PC-9 (cell line): ENCODE measurements around the gene IQCK. TPM values are rescaled to one million over a fixed set of nuclear protein-coding genes. Genes with fewer than 3 reads are reported as not detected.

Experiments
- BruUV-seq: library from RNA; stranded (reverse); fragments of 400-500 nt; replicated peaks from 2 replicates; lab custom pipeline; 2021; lab: Mats Ljungman, UMichigan
- CTCF ChIA-PET: fragments of 300-600 bp; sonication (Branson Sonifier 250); formaldehyde crosslinking; loops from one replicate; lab custom pipeline; 2022; ENCODE audit warnings: antibody characterized with exemption; lab: Charles Lee
- POLR2A ChIA-PET: fragments of 300-600 bp; sonication (Branson Sonifier 250); formaldehyde crosslinking; loops from one replicate; lab custom pipeline; 2022; ENCODE audit warnings: antibody characterized with exemption; ENCODE audit not compliant: unreplicated experiment; lab: Charles Lee
- DNase-seq, 2 experiments: peaks; one replicate each; pipeline versions ENCODE4 v3.0.0 to v3.0.0-alpha.2; 2015 to 2022; ENCODE audit warnings: mixed read lengths in 1 of 2
- H2AFZ ChIP-seq: fragments of 200-600 bp; sonication (generic); 2 replicates; pipeline ENCODE4 v1.8.1; 2017; ENCODE audit warnings: antibody characterized with exemption
- H3F3A ChIP-seq: fragments of 200-600 bp; sonication (generic); 2 replicates; pipeline ENCODE4 v1.8.1; 2017; ENCODE audit warnings: antibody characterized with exemption, mild to moderate bottlenecking, low read depth; ENCODE audit not compliant: insufficient read depth
- H3K27ac ChIP-seq: fragments of 200-600 bp; sonication (generic); 2 replicates; pipeline ENCODE4 v1.6.1; 2016; ENCODE audit warnings: mixed run types
- H3K27me3 ChIP-seq: fragments of 200-600 bp; sonication (generic); 2 replicates; pipeline ENCODE4 v1.6.1; 2016; ENCODE audit warnings: low read depth, mixed run types; ENCODE audit not compliant: insufficient read depth
- H3K36me3 ChIP-seq: fragments of 200-600 bp; sonication (generic); 2 replicates; pipeline ENCODE4 v1.6.1; 2016; ENCODE audit warnings: low read depth, mixed run types
- H3K4me1 ChIP-seq: fragments of 200-600 bp; sonication (generic); replicated peaks from 2 replicates; pipeline ENCODE4 v1.6.1; 2016; ENCODE audit warnings: mixed run types; ENCODE audit not compliant: insufficient read depth
- H3K4me2 ChIP-seq: fragments of 200-600 bp; sonication (generic); 2 replicates; pipeline ENCODE4 v1.6.1; 2017; ENCODE audit warnings: mixed run types
- H3K4me3 ChIP-seq: fragments of 200-600 bp; sonication (generic); 2 replicates; pipeline ENCODE4 v1.6.1; 2016; ENCODE audit warnings: mixed run types
- H3K79me2 ChIP-seq: fragments of 200-600 bp; sonication (generic); 2 replicates; pipeline ENCODE4 v1.6.1; 2017; ENCODE audit warnings: low read depth, mixed run types
- H3K9me2 ChIP-seq: fragments of 200-600 bp; sonication (generic); 2 replicates; pipeline ENCODE4 v1.8.1; 2017; ENCODE audit warnings: mild to moderate bottlenecking; ENCODE audit not compliant: insufficient read depth
- H3K9me3 ChIP-seq: fragments of 200-600 bp; sonication (generic); 2 replicates; pipeline ENCODE4 v1.8.1; 2016; ENCODE audit warnings: low read depth; ENCODE audit not compliant: insufficient read depth
- H4K20me1 ChIP-seq: fragments of 200-600 bp; sonication (generic); 2 replicates; pipeline ENCODE4 v1.8.1; 2017; ENCODE audit not compliant: insufficient read depth
- EZH2 ChIP-seq: fragments of 200-600 bp; sonication (generic); IDR thresholded peaks from 2 replicates; pipeline ENCODE4 v1.8.0; 2017; ENCODE audit warnings: antibody characterized with exemption, low read depth
- intact Hi-C: fragments of 100-400 bp; cut with micrococcal nuclease; formaldehyde crosslinking; loops from one replicate; pipeline ENCODE4 v1.10.0; 2022; ENCODE audit not compliant: unreplicated experiment
- total RNA-seq: library from RNA; stranded (reverse); gene quantifications from 2 replicates; pipeline ENCODE4 v1.2.3, GENCODE V29; 2021
- TF ChIP-seq, protein P1 (sequence below): fragments of 200-600 bp; sonication (generic); conservative IDR thresholded peaks from 2 replicates; pipeline ENCODE4 v1.6.1; 2017; ENCODE audit warnings: mixed run types, antibody characterized with exemption, mild to moderate bottlenecking, moderate library complexity

The IQCK gene
- total RNA-seq, 1 experiment from 2014 or later, result 21.6 TPM

DNA sequence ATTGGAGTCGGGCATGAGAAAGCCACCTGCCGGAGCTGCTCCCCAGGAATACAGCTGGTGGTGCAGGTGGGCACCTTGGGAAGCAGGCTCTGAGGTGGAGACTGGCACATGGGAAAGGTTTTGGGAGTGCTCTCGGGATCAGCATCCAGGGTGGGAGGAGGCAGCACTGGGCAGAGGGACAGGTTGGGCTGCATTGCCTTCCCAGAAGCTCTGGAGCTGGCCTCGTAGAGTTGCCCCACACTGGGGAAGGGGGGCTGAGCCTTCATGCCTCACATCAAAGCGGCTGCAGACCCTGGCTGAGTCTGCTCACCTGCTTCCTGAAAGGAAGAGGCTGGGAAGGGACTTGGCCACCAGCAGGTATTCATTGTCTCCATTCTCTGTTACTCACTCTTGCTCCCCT is 180.1 kb downstream of the IQCK start:
- H3K4me1 ChIP-seq, result no peaks in the 10 kb centered on the region
- H4K20me1 ChIP-seq, result no peaks in the 10 kb centered on the region
- no peak overlapping the region for H3K4me3 ChIP-seq
- peaks cover 18% of the 10 kb centered on the region; the same call in 1 of the 2 replicates for H3K27me3 ChIP-seq
- no peaks in the 10 kb centered on the region for H3K36me3 ChIP-seq
- no peak for TF ChIP-seq EZH2
- TF ChIP-seq, protein P1, sequence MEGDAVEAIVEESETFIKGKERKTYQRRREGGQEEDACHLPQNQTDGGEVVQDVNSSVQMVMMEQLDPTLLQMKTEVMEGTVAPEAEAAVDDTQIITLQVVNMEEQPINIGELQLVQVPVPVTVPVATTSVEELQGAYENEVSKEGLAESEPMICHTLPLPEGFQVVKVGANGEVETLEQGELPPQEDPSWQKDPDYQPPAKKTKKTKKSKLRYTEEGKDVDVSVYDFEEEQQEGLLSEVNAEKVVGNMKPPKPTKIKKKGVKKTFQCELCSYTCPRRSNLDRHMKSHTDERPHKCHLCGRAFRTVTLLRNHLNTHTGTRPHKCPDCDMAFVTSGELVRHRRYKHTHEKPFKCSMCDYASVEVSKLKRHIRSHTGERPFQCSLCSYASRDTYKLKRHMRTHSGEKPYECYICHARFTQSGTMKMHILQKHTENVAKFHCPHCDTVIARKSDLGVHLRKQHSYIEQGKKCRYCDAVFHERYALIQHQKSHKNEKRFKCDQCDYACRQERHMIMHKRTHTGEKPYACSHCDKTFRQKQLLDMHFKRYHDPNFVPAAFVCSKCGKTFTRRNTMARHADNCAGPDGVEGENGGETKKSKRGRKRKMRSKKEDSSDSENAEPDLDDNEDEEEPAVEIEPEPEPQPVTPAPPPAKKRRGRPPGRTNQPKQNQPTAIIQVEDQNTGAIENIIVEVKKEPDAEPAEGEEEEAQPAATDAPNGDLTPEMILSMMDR, result no peak
- no TSS peak for BruUV-seq
- no peaks in the 10 kb centered on the region for H3K79me2 ChIP-seq
- POLR2A ChIA-PET, result no interaction called here
- no peak overlapping the region for H3K27ac ChIP-seq
- H3K9me3 ChIP-seq, result no peaks in the 10 kb centered on the region
- no peaks in the 10 kb centered on the region for H3F3A ChIP-seq
- H2AFZ ChIP-seq, result no peak overlapping the region
- intact Hi-C loops, result no loop called here
- DNase-seq, result no peak
- H3K9me2 ChIP-seq, result no peaks in the 10 kb centered on the region
- H3K4me2 ChIP-seq, result no peak overlapping the region
- CTCF ChIA-PET, result no interaction called here

DNA sequence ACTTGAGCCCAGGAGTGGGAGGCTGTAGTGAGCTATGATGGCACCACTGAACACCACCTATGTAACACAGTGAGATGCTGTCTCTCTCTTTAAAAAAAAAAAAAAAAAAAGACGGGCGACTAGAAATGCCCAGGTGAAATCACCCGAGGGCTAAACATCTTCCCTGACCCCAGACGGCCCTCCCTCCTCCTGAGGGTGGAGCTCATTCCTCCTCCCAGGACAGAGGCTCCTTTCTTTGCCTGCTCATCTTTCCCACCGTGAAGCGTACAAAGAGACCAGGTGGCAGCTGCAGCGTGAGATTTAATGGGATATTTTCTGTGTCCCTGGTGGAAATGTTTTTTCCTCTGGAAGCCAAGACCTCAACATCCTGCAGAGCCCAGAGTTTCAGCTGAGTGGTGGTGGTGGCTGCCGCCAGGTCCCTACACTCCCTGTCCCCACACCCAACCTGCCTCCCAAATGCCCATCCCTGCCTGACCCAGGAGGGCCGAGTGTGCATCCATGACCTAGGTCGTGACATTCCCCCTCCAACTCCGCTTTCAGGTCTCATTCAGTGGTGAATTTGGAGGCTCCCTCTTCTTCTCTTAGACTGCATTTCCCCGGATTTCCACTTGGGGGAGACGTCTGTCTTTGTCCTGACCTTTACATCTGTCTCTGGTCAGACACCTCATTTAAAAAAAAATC is 181.0 kb downstream of the IQCK start:
- Histone ChIP-seq H3K9me2 (no peaks in the 10 kb centered on the region), H3K4me1 (no peaks in the 10 kb centered on the region), H4K20me1 (no peaks in the 10 kb centered on the region), H3K4me3 (no peak overlapping the region), H3K9me3 (no peaks in the 10 kb centered on the region), H2AFZ (no peak overlapping the region), H3K79me2 (no peaks in the 10 kb centered on the region), H3K27ac (no peak overlapping the region), H3F3A (no peaks in the 10 kb centered on the region), H3K4me2 (peak overlapping the region; percentile 22), H3K27me3 (peaks cover 27% of the 10 kb centered on the region), H3K36me3 (no peaks in the 10 kb centered on the region)
- CTCF ChIA-PET, result interaction anchor here (0.5 to 1.2 kb wide), 2 partner anchors 9 to 300 kb away, joined by 4 to 10 read pairs; no protein-coding TSS in a partner anchor
- intact Hi-C loops, result loop anchor here (1.0 kb wide), 1 partner anchor 484 kb away; no protein-coding TSS in a partner anchor
- BruUV-seq, result no TSS peak
- TF ChIP-seq, protein P1, result peak; percentile 85
- no peak for TF ChIP-seq EZH2
- POLR2A ChIA-PET, result no interaction called here
- peak; percentile 50 to 61 for DNase-seq

DNA sequence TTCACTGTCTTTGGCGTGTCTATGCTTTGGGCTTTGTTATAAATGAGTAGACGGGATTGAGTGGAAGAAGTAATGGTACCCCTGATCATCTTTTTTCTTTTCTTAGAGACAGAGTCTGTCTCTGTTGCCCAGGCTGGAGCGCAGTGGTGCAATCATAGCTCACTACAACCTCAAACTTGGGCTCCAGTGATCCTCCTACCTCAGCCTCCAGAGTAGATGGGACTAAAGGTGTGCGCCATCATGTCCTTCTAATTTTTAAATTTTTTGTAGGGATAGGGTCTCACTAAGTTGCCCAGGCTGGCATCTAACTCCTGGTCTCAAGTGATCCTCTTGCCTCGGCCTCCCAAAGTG is 181.5 kb downstream of the IQCK start:
- H3K9me3 ChIP-seq, result no peaks in the 10 kb centered on the region
- no peaks in the 10 kb centered on the region for H3K9me2 ChIP-seq
- H4K20me1 ChIP-seq, result no peaks in the 10 kb centered on the region
- intact Hi-C loops, result loop anchor here (1.0 kb wide), 1 partner anchor 484 kb away; no protein-coding TSS in a partner anchor
- no peaks in the 10 kb centered on the region for H3K4me1 ChIP-seq
- no peak overlapping the region for H3K27ac ChIP-seq
- POLR2A ChIA-PET, result no interaction called here
- BruUV-seq, result no TSS peak
- CTCF ChIA-PET, result interaction anchor here (0.6 to 1.2 kb wide), 2 partner anchors 8 to 331 kb away, joined by 10 read pairs; no protein-coding TSS in a partner anchor
- DNase-seq, result no peak
- H3K79me2 ChIP-seq, result no peaks in the 10 kb centered on the region
- no peaks in the 10 kb centered on the region for H3K36me3 ChIP-seq
- H3K4me2 ChIP-seq, result no peak overlapping the region
- no peak overlapping the region for H3K4me3 ChIP-seq
- H3K27me3 ChIP-seq, result peaks cover 32% of the 10 kb centered on the region
- H3F3A ChIP-seq, result no peaks in the 10 kb centered on the region
- no peak for TF ChIP-seq EZH2
- H2AFZ ChIP-seq, result no peak overlapping the region
